Gastrocnemius medialis (tissue), 4 donors: ENCODE data around the gene CCP110. TPM values are rescaled to one million over a fixed set of nuclear protein-coding genes. Genes with fewer than 3 reads are reported as not detected.
A peak's percentile ranks its signal among the peaks of the same experiment; 100 is the strongest.

Experiments used
- ATAC-seq, 2 donors: fragments of 150-250 bp; one replicate each; pipeline ENCODE4 v1.9.1; 2016
- DNase-seq, 2 donors: peaks; one replicate each; pipeline ENCODE4 v3.0.0-alpha.2; 2019
- H3K27ac ChIP-seq, 4 donors: fragments of 200-600 bp; sonication (generic); 1 replicate in 1 of 4; 2 replicates in 3 of 4; pipeline ENCODE4 v1.5.1; 2016 to 2018; ENCODE audit warnings: mild to moderate bottlenecking in 2 of 4, moderate library complexity in 1 of 4
- H3K27me3 ChIP-seq, 3 donors: fragments of 200-600 bp; sonication (generic) in 2 of 3; 1 replicate in 1 of 3; 2 replicates in 2 of 3; pipeline versions ENCODE4 v1.5.1 to v1.6.0; 2016 to 2019; ENCODE audit warnings: mild to moderate bottlenecking in 1 of 3, moderate library complexity in 1 of 3
- H3K36me3 ChIP-seq, 2 donors: fragments of 200-600 bp; sonication (generic) in 1 of 2; one replicate each; pipeline ENCODE4 v1.5.1; 2017 to 2018
- H3K4me1 ChIP-seq, 2 donors: fragments of 200-600 bp; sonication (generic) in 1 of 2; one replicate each; pipeline ENCODE4 v1.5.1; 2016 to 2017; ENCODE audit warnings: mild to moderate bottlenecking in 2 of 2
- H3K4me3 ChIP-seq, 4 donors: fragments of 200-600 bp; sonication (generic) in 3 of 4; 1 replicate in 1 of 4; 2 replicates in 3 of 4; pipeline ENCODE4 v1.5.1; 2016 to 2019; ENCODE audit warnings: mild to moderate bottlenecking in 2 of 4
- H3K9me3 ChIP-seq, 3 donors: fragments of 200-600 bp; sonication (generic) in 2 of 3; 1 replicate in 1 of 3; 2 replicates in 2 of 3; pipeline ENCODE4 v1.5.1; 2016 to 2019
- CTCF ChIP-seq, 5 experiments: fragments of 450-650 bp in 3 of 5; fragments of 200-600 bp in 2 of 5; sonication (generic) in 2 of 5; IDR thresholded peaks in 4 of 5; conservative IDR thresholded peaks in 1 of 5; 1 replicate in 4 of 5; 2 replicates in 1 of 5; pipeline ENCODE4 v1.5.1; 2016 to 2019; ENCODE audit warnings: antibody characterized with exemption in 5 of 5, mild to moderate bottlenecking in 3 of 5, moderate library complexity in 3 of 5
- POLR2A ChIP-seq, 2 donors: fragments of 450-650 bp; IDR thresholded peaks; one replicate each; pipeline ENCODE4 v1.6.1; 2017; ENCODE audit warnings: antibody characterized with exemption in 2 of 2, mild to moderate bottlenecking in 2 of 2, moderate library complexity in 2 of 2
- in situ Hi-C, 4 donors: fragments of 200-750 bp; cut with MboI; loops; one replicate each; pipeline versions ENCODE4 v1.15.0 to v1.8.0; 2017; ENCODE audit warnings: low sequenced_read_pairs in 4 of 4
- intact Hi-C: fragments of 100-400 bp; cut with DNase I; formaldehyde crosslinking; loops from one replicate; pipeline ENCODE4 v1.15.1; 2023; ENCODE audit warnings: low total_unique reads
- total RNA-seq, 4 donors: library from RNA; depleted of rRNA; stranded (reverse); fragments of >200 nt; gene quantifications; one replicate each; pipeline versions ENCODE4 v1.1.0 to v1.2.3, GENCODE V29; 2016

CCP110 gene
- 1 to 10 TPM; 6.8 to 8.8 (median 7.0) TPM for total RNA-seq

GRCh38 chr16:19523559-19524355 is at the start of gene CCP110:
TSS of gene CCP110 (plus strand) at chr16:19523942. CDS start at chr16:19527882, 3,940 bp downstream.
- Histone ChIP-seq H3K9me3 (no peaks in the 10 kb centered on the region), H3K36me3 (peaks cover 2 to 12% of the 10 kb centered on the region in 2 donors), H3K4me1 (peaks cover 28 to 30% of the 10 kb centered on the region in 2 donors), H3K27ac (peak within 1 kb of the TSS; percentile 61 to 94 (median 66)), H3K4me3 (peak within 1 kb of the TSS; percentile 81 to 98 (median 94)), H3K27me3 (no peaks in the 10 kb centered on the region)
- ATAC-seq (peak; percentile 88 to 90), DNase-seq (peak; percentile 94 to 95)
- TF ChIP-seq POLR2A (IDR thresholded peaks at IDR 0.05) (no peak), CTCF (IDR thresholded peaks at IDR 0.05 in 4 of 5, conservative IDR thresholded peaks at IDR 0.05 in 1 of 5) (no peak)
- intact Hi-C loops: loop anchor here (2.0 to 5.0 kb wide), 3 partner anchors 19 to 721 kb away; partner anchors contain the start of genes ARL6IP1, IQCK and KNOP1
- in situ Hi-C loops: loop anchor here in 1 of 4 donors (25.0 kb wide), 1 partner anchor 736 kb away; the partner anchor contains the start of gene RPS15A

GRCh38 chr16:19474617-19475016 is 49.1 kb upstream of the CCP110 start:
- Histone ChIP-seq H3K27me3 (no peaks in the 10 kb centered on the region), H3K9me3 (no peaks in the 10 kb centered on the region), H3K27ac (no peak overlapping the region), H3K36me3 (no peaks in the 10 kb centered on the region), H3K4me3 (no peak overlapping the region), H3K4me1 (no peaks in the 10 kb centered on the region)
- in situ Hi-C loops (no loop called here), intact Hi-C loops (no loop called here)
- ATAC-seq: no peak
- TF ChIP-seq POLR2A (IDR thresholded peaks at IDR 0.05): no peak
- TF ChIP-seq CTCF (IDR thresholded peaks at IDR 0.05 in 4 of 5, conservative IDR thresholded peaks at IDR 0.05 in 1 of 5): no peak
- no peak for DNase-seq

GRCh38 chr16:19478505-19478904 is 45.2 kb upstream of the CCP110 start:
- in situ Hi-C loops: no loop called here
- H3K27me3 ChIP-seq: no peaks in the 10 kb centered on the region
- no peaks in the 10 kb centered on the region for H3K4me1 ChIP-seq
- no peak overlapping the region for H3K4me3 ChIP-seq
- H3K9me3 ChIP-seq: no peaks in the 10 kb centered on the region
- intact Hi-C loops: no loop called here
- no peaks in the 10 kb centered on the region for H3K36me3 ChIP-seq
- ATAC-seq (no peak), DNase-seq (no peak)
- H3K27ac ChIP-seq: no peak overlapping the region
- TF ChIP-seq POLR2A (IDR thresholded peaks at IDR 0.05) (no peak), CTCF (IDR thresholded peaks at IDR 0.05 in 4 of 5, conservative IDR thresholded peaks at IDR 0.05 in 1 of 5) (no peak)

GRCh38 chr16:19479302-19479721 is 44.4 kb upstream of the CCP110 start:
- in situ Hi-C loops (no loop called here), intact Hi-C loops (no loop called here)
- no peaks in the 10 kb centered on the region for H3K27me3 ChIP-seq
- no peak overlapping the region for H3K27ac ChIP-seq
- DNase-seq (no peak), ATAC-seq (no peak)
- TF ChIP-seq CTCF (IDR thresholded peaks at IDR 0.05 in 4 of 5, conservative IDR thresholded peaks at IDR 0.05 in 1 of 5): no peak
- no peaks in the 10 kb centered on the region for H3K9me3 ChIP-seq
- no peak overlapping the region for H3K4me3 ChIP-seq
- H3K36me3 ChIP-seq: no peaks in the 10 kb centered on the region
- H3K4me1 ChIP-seq: no peaks in the 10 kb centered on the region
